GM18870 (cell line): ENCODE measurements around the gene SETBP1.

Source experiments
- ATAC-seq: cut with Tn5 transposase; IDR thresholded peaks from one replicate; pipeline ENCODE4 v1.9.1; 2021; ENCODE audit warnings: moderate library complexity; ENCODE audit not compliant: unreplicated experiment

SETBP1 gene

DNA sequence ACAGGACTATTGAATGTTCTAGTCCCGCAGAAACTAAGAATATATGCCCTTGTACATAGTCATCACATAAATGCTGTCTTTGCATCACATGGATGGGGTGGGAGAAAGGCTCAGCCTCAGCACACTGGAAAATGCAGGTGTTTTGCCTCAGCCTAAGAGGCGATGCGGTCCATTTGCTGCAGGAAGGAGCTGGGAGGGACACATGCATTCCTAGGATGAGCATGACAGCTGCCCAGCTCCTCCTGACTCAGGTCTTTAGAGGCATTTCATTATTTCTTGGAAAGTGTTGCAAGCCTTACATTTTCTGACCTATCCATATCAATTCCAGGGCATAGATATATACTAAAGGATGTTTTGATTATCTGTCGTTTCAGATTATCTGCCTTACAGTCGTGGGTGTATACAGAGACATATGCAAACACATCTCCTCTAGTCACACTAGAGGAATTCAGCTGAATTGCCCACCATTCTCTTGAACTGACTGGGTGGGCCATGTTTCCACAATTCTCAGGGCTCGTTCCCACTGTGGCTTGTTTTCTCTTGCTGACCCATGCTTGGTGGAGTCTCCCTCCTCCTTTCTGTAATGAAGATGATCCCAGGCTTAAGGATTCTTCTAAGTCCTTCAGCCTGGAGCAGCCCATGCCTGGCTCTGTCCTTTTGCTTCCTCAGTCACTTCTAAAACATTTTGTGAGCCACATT is 156.9 kb downstream of the SETBP1 start:
- ATAC-seq, result no peak

DNA sequence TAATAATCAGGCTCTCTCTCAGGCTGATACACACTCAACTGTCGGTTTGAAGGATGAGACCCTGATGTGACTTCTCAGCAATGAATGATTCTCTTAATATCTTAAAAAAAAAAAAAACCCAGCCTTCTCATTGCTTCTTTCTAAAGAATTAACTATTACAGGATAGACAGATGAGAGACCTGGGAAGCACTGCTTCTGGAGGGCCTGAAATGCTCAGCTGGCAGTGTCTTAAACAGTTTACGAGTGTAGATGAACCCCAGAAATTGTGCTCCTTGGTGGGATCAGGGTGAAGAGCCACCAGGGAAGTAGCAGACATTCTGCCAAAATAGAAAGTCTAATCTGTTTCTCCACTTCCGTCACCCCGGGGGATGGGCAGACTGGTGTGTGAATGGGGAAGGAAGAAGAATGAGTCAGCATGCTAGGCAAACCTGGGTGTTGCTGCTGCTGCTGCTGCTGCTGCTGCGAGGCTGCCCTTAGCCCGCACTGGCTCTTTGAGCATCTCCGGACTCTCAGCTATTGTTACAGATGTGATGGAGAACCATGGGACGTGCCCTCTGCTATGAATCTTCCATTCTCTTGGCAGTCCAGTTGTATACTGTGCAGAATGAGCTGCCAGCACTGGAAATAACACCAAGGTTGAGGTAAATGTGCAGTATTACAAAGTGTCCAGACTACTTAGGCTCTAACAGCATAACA is 158.4 kb downstream of the SETBP1 start:
- peak; percentile 96 for ATAC-seq

DNA sequence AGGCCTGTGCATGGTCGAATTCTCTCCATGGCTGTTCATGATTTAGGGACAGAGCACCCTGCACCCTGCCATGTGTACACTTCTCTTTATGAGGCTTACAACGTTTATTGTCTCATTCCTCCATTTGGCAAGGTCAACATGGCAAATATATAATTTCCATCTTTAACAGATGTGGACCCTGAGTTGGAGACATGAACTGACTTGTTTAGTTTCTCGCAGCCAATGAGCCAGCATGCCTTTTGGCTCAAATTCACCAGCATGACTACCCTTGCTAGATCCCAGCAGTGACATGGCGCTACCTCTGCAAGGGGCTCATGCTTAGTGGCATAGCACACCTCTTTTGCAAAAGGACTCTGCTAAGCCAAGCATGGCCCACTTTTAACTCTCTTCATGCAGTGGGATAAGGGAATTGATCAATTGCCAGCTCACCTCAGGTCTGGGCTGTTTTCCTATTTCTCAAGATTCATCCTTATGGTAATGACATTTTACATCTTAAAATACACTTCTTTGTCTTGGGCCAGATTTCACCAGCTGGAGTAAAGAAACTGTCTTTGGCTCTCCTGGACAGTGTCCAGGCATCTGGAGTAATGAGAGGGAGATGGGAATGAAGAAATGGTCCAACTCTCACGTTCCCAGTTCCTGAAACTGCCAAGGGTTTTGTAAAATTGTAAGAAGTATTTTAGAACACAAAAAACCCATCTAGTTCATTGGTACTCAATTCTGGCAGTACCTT is 159.5 kb downstream of the SETBP1 start:
- no peak for ATAC-seq

DNA sequence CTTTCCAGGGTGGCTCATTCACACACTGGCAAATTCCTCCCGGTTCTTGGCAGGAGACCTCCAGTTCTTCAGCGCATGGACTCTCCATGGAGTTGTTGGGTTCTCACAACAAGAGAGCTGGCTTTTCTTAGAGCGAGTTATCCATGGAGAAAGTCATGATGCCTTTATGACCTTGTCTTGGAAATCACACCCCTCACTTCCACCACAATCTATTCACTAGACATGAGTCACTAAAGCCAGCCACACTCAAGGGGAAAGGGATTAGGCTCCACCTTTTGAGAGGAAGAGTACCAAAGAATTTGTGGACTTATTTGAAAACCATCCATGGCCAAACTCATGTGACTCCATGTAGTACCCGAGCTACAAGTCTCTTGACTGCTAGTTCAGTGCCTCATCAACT is 160.5 kb downstream of the SETBP1 start:
- no peak for ATAC-seq

DNA sequence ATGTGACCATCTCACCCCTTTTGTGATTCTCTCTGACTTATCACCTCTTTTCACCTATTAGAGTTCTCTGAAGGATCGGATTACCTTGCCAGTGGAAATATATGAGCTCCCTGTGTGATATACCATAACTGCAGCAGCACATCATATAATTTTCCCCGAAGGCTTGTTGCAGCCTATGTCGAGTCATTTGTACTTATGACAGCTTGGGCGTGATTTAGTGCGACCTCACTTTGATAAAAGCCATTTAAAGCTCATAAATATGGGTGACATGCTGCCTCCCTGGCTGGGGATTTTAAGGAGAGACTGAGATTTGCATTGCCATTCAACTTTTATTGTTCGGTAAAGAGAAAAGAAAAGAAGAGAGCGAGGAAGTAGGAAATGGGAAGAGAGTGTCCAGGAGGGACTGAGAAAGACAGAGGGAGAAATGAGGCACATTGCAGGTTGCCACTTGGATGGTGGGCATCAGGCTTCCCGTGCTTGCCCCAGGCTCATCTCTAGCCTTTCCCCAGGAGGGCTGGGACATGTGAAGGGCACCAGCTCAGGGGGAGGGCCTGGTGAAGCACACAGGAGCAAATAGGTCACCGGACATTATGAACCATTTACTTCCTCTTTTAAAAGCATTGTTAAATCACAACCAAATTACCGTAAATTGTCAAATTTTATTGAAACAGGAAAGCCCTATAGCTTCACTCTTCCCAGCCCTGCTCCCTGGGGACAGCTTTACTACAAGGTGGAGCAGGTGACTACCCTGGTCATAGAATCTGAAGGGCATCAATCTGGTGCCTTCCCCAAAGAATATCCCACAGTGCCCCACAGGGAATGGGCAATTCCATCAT is 161.3 kb downstream of the SETBP1 start:
- no peak for ATAC-seq

DNA sequence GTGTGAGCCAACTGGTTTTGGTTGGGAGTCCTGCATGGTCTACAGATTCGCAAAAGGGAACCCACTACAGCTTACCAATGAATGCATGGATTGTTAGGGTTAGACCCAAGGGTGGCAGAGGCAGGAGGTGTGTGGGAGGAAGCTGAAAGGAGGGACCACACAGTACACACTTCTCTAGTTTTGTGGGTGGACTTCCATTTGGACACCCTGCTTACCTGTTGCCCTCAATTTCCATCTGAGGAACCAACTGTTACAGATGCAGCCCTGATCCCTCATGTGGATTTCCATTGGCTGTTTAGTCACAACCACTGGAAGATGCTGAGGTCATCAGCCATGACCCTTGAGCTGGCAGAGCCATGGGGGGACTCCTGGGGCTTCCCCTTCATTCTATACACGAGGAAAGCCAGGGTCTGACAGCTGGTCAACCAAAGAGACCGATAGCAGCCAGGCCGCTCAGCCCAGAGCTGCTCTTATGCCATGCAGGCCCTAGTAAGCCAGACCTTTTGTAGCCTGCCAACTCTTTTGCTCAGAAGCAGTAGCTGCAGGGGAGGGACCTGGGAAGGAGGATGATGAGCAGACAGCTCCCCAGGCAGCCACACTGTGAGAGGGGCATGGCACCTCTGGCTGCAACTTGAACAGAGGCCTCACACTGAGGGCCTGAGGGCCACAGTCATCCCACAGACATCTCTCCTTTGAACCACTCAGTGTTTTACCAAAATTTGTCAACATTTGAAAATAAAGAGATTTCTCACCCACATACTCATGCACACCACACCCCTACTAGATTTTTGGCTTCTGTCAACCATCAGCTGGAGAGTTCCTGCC is 162.1 kb downstream of the SETBP1 start:
- no peak for ATAC-seq

DNA sequence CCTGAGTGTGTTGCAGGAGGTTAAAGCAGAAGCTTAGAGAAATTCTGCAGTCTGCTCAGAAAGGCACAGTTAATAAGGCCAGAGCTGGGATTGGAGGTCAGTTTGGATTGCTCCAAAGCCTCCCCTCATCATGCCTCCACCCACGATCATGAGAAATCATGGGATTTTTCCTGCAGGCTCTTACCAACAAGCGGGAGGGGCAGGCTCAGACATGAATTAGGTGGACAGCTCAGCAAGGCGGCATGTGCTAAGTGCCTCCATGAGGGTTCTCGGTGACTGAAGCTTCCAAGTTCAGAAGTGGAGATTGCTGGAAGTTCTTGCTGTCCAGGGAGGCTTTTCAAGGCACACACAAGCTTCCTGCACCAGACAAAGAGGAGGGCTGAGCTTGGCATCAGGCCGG is 163.8 kb downstream of the SETBP1 start:
- no peak for ATAC-seq

DNA sequence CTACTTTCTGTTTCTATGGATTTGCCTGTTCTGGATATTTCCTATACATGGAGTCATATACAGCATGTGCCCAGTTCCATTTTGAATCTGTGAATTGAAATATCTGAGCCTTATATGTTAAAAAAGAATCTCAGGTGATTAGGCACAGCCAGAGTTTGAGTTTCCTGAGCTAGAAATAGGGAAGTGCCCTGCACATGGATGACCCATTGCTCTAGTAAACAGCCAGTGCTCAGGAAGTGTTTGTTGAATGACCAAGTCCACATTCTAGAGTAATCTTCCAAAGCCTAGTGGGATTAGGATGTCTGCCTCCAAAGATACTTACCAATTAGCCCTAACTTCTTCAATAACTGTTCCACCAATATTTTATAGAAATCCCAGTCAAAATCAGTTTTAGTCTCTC is 165.8 kb downstream of the SETBP1 start:
- no peak for ATAC-seq

DNA sequence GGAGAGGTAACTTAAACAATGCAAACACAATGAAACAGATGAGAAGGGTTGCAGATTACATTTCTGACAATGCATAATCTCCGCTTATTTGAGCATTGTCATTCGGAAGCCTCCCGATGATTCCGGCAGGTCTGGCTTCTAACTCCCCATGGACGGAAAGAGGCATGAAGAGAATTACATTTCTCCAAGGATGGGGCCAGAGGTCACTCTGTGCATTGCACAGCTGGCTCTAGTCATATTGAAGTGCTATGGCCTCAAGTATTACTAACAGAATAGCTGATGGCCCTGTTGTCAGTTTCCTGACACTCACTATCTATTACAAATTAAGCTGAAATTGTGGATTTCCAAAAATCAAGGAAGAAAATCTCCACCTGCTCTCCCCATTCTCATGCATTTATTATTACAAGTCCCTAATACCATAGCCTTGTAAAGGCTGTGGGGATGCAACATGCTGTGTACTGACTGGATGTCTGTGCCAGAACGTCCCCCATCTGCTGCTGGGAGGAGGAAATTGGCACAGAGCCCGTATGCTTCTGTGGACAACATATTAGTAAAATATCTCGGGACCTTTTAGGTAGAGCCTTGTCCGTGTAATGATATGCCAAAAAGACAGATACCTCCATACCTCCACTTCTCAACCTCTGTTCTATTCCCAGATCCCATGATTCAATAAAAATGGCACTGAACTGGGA is 168.1 kb downstream of the SETBP1 start:
- ATAC-seq, result no peak

DNA sequence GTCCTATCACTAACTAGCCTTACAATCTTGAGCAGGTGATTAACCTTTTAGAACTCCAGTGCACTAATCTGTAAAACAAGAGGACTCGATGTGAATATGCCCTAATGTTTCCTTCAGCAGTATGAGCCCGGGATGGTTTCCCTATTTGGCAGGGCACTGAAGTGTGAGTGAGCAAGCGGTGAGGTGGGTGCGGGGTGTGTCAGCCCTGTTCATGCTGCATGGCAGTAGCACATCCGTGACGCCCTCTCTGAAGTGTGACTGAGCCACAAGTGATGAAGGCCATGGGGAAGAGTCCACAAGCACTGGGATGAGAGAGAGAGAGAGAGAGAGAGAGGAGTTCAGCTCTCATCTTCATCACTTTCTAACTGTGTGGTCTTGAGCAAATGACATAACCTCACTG is 168.7 kb downstream of the SETBP1 start:
- ATAC-seq, result no peak

DNA sequence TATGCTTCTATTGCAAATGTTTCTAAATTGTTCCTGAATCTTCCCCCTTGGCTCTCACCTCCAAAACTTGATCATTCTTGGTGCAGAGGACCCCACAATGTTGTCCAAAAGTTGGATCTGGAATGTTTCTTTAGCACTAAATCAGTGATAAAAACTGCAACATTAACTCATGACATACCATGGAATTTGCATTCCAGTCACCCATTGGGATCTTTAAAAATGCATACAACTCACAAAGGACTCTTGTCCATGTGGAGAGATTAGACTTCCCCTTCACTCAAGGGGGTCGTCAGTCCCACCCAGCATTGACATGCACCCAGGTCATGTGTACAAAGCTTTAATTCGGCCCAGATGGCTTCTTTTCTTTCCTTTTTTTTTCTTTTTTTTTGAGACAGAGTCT is 169.3 kb downstream of the SETBP1 start:
- no peak for ATAC-seq

DNA sequence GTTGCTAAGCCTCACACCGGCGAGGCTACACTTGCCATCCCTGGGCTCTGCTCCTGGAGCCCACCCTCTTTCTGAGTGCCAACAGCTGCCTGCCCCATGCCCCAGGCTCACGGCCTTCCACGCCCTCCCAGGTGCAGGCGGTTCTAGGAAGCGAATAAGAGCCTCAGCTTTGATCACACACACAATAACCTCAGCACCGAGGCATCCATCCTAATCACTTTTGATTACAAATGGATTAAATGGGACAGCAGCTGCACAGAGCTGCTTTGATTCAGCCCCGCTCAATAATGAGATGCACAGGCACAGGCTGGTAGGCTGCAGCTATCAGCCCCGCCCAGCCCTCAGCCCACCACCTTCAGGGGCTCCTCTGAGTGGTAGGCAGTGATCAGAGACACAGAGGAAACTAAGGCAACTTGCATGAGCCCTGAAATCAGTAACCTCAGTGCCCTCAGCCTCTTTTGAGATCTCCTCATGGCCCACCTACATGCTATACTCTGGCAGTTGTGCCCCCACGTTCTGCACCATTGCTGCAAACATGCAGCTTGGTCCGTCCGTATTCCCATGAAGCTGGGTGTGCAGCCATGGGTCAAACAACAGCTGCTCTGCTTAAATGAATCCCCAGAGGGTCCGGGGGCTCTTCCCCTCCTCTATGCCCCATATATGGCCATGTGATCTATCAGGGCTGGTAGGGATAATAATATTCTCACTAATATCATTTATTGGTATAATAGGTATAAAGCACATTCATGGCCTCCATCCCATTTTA is 171.4 kb downstream of the SETBP1 start:
- ATAC-seq, result no peak

DNA sequence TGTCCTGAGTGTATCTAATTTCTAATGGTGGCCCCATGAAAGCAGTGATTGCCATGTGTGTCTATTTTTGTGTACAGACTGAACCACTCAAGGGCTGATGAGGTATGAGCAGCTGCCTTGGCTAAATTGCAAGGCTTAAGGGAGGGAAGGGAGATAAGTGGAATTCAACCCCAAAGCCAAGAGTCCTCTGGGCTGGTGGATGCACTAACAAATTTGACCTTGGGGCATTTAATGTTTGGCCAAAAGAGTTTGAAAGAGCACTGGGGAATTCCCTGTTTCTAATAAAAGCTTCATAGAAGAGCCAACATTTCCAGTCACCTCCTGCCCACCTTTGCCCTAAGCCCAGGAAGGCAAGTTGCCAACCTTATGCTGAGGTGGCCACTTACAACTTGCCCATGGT is 172.1 kb downstream of the SETBP1 start:
- ATAC-seq, result no peak

DNA sequence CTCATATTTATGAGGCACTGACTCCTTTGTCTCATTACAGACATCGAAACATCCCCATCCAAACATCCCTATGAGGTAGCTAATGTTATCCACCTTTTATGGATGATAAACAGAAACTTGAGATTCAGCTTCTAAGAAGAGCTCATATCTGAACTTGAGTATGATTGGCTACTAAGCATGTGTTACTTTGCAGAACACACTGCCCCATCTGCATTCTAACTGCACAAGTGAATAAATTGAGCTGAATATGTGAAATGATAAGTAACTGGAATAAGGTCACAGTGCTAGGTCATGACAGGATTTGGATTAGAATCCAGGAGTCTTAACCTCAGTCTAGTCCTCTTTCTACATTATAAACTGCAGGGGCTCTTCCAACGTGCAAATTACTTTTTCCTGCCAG is 172.7 kb downstream of the SETBP1 start:
- no peak for ATAC-seq

DNA sequence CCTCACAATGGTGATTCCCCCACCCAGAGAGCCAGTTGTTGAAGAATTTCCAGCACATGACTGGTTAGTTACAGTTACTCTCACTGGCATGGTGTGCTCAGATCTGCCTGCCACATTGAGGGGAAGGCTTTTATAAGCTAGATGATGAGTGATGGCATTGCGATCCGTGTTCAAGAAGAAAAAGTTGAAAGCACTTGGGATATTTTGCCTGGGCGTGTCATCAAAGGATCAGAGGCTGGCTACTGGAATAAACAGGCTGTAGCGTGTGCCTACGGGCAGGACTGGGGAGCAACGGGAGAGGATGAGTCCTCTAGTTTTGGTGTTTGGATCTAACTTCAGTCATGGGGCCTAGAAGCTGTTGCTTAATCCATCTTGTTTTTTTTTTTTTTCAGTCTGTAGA is 175.0 kb downstream of the SETBP1 start:
- ATAC-seq, result no peak

DNA sequence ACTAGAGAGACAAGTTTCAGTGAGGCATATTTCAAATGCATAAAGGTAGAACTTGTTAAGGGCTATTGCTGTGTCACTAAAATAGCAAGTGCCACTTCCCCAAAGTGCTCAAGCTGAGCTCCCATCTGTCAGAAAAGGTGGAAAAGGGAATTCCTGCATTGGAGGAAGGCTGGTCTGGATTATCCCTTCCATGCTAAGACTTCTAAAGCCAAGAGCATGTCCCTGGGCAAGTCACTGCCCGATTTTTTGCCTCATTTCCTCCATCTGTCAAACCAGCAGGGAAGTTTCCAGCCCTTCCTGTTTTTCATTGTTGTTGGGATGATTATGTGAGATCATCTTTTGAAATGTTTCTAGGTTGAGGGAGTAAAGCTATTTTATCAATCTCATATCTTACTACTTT is 175.5 kb downstream of the SETBP1 start:
- ATAC-seq, result no peak

DNA sequence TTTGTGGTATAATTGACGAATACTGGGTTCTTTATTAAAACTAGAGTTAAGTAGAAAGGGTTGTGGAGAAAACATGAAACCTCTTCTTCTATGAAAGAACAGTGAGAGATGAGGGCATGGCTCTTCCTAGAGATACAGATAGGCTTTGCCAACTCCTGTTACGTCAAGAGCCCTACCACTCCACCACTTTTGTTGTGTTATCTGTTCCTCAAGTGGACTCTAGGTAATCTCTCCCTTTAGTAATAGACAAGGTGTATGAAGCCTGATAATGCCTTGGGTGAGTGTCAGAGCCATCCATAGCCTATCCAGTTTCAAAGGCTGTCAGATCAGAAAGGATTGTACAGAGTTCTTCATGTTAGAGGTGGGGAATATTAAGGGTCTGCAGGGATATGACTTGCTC is 176.4 kb downstream of the SETBP1 start:
- no peak for ATAC-seq

DNA sequence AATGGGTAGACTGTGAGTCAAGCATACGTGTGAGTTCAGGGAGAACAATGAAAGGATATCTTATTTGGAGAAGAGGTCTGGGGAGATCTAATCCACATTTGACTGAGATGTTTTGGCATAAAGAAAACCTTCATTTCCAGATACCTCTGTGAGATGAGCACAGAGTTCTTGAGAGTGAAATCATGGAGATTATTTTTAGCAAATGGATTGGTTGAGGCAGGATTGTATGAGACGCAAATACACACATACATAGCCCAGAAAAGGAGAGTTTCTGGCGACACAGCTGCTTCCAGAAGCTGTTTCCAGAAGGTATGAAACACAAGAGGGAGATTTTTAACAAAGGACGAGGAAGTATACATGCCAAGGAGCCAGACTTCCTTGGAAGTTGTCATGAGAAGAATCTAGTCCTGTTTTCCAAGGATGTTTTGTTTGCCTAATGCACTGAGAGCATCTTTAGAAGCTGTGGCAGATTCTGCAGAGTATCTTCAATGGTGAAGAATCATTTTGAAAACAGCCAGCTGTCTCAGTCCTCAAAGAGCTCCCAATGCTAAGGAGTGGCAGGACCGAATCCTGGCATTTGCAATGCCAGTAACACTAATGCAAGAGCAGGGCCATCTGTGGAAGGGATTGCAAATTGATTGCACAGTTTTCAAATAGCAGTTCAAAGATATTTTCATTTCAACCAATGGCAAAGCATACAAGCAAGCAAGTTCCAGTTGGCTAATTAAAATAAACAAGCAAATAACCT is 177.2 kb downstream of the SETBP1 start:
- no peak for ATAC-seq
